Measurements from ENCODE around the gene ZNF469. TPM values are rescaled to one million over a fixed set of nuclear protein-coding genes. Genes with fewer than 3 reads are reported as not detected.
A peak's percentile ranks its signal among the peaks of the same experiment; 100 is the strongest.

Gene ZNF469
- total RNA-seq, 4 donors from 2014 or later = 0.14 to 0.75 (median 0.54) TPM

DNA sequence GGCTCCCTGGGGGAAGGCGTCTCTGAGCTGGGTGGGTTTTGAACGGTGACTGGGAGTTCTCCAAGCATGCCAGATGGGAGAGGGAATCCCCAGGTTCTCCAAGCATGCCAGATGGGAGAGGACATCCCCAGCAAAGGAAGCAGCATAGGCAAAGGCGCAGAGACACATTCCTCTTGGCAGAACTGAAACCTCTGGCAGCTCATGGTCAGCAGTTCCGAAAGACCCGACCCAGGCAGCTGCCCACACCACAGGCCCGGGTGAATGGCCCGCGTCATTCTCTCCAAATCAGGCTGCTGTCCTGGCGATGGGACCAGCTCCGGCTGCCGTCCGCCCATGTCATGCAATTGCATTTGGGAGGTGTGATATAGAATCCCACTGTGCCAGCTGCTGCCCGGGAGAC is 8.0 kb downstream of the ZNF469 start:
- TF ChIP-seq POLR2AphosphoS5 (IDR thresholded peaks at IDR 0.05) = no peak
- TF ChIP-seq, protein P1, sequence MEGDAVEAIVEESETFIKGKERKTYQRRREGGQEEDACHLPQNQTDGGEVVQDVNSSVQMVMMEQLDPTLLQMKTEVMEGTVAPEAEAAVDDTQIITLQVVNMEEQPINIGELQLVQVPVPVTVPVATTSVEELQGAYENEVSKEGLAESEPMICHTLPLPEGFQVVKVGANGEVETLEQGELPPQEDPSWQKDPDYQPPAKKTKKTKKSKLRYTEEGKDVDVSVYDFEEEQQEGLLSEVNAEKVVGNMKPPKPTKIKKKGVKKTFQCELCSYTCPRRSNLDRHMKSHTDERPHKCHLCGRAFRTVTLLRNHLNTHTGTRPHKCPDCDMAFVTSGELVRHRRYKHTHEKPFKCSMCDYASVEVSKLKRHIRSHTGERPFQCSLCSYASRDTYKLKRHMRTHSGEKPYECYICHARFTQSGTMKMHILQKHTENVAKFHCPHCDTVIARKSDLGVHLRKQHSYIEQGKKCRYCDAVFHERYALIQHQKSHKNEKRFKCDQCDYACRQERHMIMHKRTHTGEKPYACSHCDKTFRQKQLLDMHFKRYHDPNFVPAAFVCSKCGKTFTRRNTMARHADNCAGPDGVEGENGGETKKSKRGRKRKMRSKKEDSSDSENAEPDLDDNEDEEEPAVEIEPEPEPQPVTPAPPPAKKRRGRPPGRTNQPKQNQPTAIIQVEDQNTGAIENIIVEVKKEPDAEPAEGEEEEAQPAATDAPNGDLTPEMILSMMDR (IDR thresholded peaks at IDR 0.05) = no peak
- no peak for TF ChIP-seq EP300 (IDR thresholded peaks at IDR 0.05; ENCODE audit: low read depth)
- no peak for TF ChIP-seq POLR2A (IDR thresholded peaks at IDR 0.05)
- no peaks in the 10 kb centered on the region for H3K36me3 ChIP-seq
- in situ Hi-C loops (cut with MboI; ENCODE audit: low pct_ligation_motif_present in 1 of 4, low pct_unique_long_range_greater_than_20kb in 1 of 4, low sequenced_read_pairs in 3 of 4) = no loop called here
- H3K4me3 ChIP-seq = no peak overlapping the region
- H3K27me3 ChIP-seq = peaks cover 32% of the 10 kb centered on the region
- no peak overlapping the region for H3K27ac ChIP-seq
- WGBS, 2 donors (ENCODE audit: low coverage in 1 of 2) = 69 to 80% methylated on average over 2 to 6 of the region's 13 CpGs
- H3K4me1 ChIP-seq = peaks cover 0 to 10% (median 10%) of the 10 kb centered on the region in 4 donors
- intact Hi-C loops (cut with DNase I; ENCODE audit: low total_unique reads) = no loop called here
- peak; percentile 19 for DNase-seq
- no peaks in the 10 kb centered on the region for H3K9me3 ChIP-seq

DNA sequence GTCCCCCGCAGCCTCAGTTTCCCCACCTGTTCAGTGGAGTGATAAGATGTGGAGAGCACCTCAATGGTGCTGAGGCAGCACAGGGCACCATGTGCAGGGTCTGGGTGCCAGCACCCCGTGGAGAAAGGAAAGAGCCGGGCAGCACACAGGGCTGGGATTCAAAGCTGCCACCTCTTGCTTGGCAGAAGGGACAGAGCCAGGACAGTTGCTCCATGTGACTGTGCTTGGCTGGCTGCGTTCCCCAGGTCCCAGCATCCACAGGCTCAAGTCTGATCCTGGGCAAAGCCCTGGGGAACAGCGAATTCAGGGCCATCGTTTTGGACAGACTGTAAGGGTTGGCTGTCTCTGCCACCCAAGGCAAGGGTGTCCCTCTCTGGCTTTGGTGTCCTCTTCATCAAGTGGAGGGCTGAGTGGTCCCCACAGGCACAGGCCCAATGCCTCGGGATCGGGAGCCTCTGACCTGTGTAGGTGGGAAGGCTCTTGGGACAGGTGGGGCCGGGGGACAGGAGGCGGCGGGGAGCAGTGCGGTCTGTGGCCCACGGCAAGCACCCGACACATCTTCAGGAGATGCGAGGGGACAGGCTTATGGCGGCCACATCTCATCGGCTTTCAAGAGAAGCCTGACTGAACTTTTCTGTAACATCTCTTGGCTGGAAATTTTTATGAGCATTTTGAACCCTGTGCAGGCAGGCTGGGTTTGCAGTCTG is 8.5 kb downstream of the ZNF469 start:
- intact Hi-C loops (cut with DNase I; ENCODE audit: low total_unique reads) = no loop called here
- Histone ChIP-seq H3K4me1 (peaks cover 0 to 10% (median 10%) of the 10 kb centered on the region in 4 donors), H3K4me3 (no peak overlapping the region), H3K27me3 (peaks cover 27% of the 10 kb centered on the region), H3K36me3 (no peaks in the 10 kb centered on the region), H3K9me3 (no peaks in the 10 kb centered on the region), H3K27ac (no peak overlapping the region)
- no peak for DNase-seq
- TF ChIP-seq EP300 (IDR thresholded peaks at IDR 0.05; ENCODE audit: low read depth) (no peak), POLR2AphosphoS5 (IDR thresholded peaks at IDR 0.05) (no peak), POLR2A (IDR thresholded peaks at IDR 0.05) (no peak)
- TF ChIP-seq, protein P1 (IDR thresholded peaks at IDR 0.05) = no peak
- 86% methylated on average over 17 of the region's 17 CpGs; no CpG with 5 or more reads in 1 of the 2 donors for WGBS, 2 donors (ENCODE audit: low coverage in 1 of 2)
- in situ Hi-C loops (cut with MboI; ENCODE audit: low pct_ligation_motif_present in 1 of 4, low pct_unique_long_range_greater_than_20kb in 1 of 4, low sequenced_read_pairs in 3 of 4) = no loop called here

- 65 to 79% methylated on average over 4 to 22 of the region's 22 CpGs for WGBS, 2 donors (ENCODE audit: low coverage in 1 of 2)
- no peak for DNase-seq
- peaks cover 18% of the 10 kb centered on the region for H3K27me3 ChIP-seq
- peaks cover 0 to 10% (median 10%) of the 10 kb centered on the region in 4 donors for H3K4me1 ChIP-seq
- intact Hi-C loops (cut with DNase I; ENCODE audit: low total_unique reads) (no loop called here), in situ Hi-C loops (cut with MboI; ENCODE audit: low pct_ligation_motif_present in 1 of 4, low pct_unique_long_range_greater_than_20kb in 1 of 4, low sequenced_read_pairs in 3 of 4) (no loop called here)
- H3K36me3 ChIP-seq = no peaks in the 10 kb centered on the region
- H3K27ac ChIP-seq = no peak overlapping the region
- no peak for TF ChIP-seq POLR2A (IDR thresholded peaks at IDR 0.05)
- H3K9me3 ChIP-seq = no peaks in the 10 kb centered on the region
- H3K4me3 ChIP-seq = no peak overlapping the region
These were observed 9.4 kb downstream of the ZNF469 start for GRCh38 chr16:88392111-88392510.

- no peak for DNase-seq
- in situ Hi-C loops (cut with MboI; ENCODE audit: low pct_ligation_motif_present in 1 of 4, low pct_unique_long_range_greater_than_20kb in 1 of 4, low sequenced_read_pairs in 3 of 4) = no loop called here
- Histone ChIP-seq H3K4me1 (peaks cover 0 to 10% (median 9%) of the 10 kb centered on the region in 4 donors), H3K27me3 (peaks cover 18% of the 10 kb centered on the region), H3K36me3 (no peaks in the 10 kb centered on the region), H3K27ac (no peak overlapping the region), H3K9me3 (no peaks in the 10 kb centered on the region), H3K4me3 (no peak overlapping the region)
- TF ChIP-seq EP300 (IDR thresholded peaks at IDR 0.05; ENCODE audit: low read depth) (no peak), POLR2A (IDR thresholded peaks at IDR 0.05) (no peak), POLR2AphosphoS5 (IDR thresholded peaks at IDR 0.05) (no peak)
- TF ChIP-seq, protein P1 (IDR thresholded peaks at IDR 0.05) = no peak
- intact Hi-C loops (cut with DNase I; ENCODE audit: low total_unique reads) = no loop called here
- 63% methylated on average over 6 of the region's 6 CpGs; no CpG with 5 or more reads in 1 of the 2 donors for WGBS, 2 donors (ENCODE audit: low coverage in 1 of 2)
These were observed 9.9 kb downstream of the ZNF469 start for GRCh38 chr16:88392616-88393015.

Data from transverse colon (tissue), 4 donors.